ENCODE results near the gene DPP3. TPM values are rescaled to one million over a fixed set of nuclear protein-coding genes. Genes with fewer than 3 reads are reported as not detected.

Gene DPP3
- total and polyA plus RNA-seq, 2 donors (not counting 1 experiment from before 2014, with no cell fraction given), result 33.6 to 39.6 TPM

- Histone ChIP-seq H3K36me3 (ENCODE audit: control insufficient read depth, insufficient read depth, low read length) (peaks cover 1% of the 10 kb centered on the region), H3K79me2 (ENCODE audit: control insufficient read depth, insufficient read depth, low read length) (no peaks in the 10 kb centered on the region), H3K27ac (ENCODE audit: insufficient read depth, low read length) (no peak overlapping the region), H3K9me3 (ENCODE audit: control insufficient read depth, insufficient read depth, low read depth, low read length) (no peaks in the 10 kb centered on the region), H3K4me1 (ENCODE audit: control insufficient read depth, extremely low read depth, insufficient read depth, low read length) (peaks cover 1% of the 10 kb centered on the region), H3K9ac (ENCODE audit: insufficient read depth, low read length) (no peak overlapping the region), H3K4me2 (ENCODE audit: extremely low read depth, insufficient read depth, low read length) (no peak overlapping the region), H3K27me3 (ENCODE audit: control insufficient read depth, insufficient read depth, low read length) (peaks cover 19% of the 10 kb centered on the region), H3K4me3 (replicated peaks in 1 of 4; ENCODE audit: control extremely low read depth in 1 of 4, insufficient read depth in 1 of 4, low read depth in 3 of 4, low read length in 4 of 4) (no peak overlapping the region), H4K20me1 (ENCODE audit: control insufficient read depth, extremely low read depth, insufficient read depth, low read length) (no peaks in the 10 kb centered on the region), H2AFZ (ENCODE audit: low read length) (no peak overlapping the region)
- no peak for DNase-seq (ENCODE audit: low read depth in 2 of 2)
- TF ChIP-seq CTCF (conservative IDR thresholded peaks at IDR 0.05 in 1 of 2, IDR thresholded peaks at IDR 0.05 in 1 of 2; ENCODE audit: low read depth in 1 of 2, low read length in 2 of 2), result no peak
- no peak for TF ChIP-seq EZH2 (IDR thresholded peaks at IDR 0.05; ENCODE audit: low read length, missing control alignments)
Measured at GRCh38 chr11:66547662-66548009, 67.4 kb downstream of the DPP3 start.

- Histone ChIP-seq H3K4me1 (ENCODE audit: control insufficient read depth, extremely low read depth, insufficient read depth, low read length) (no peaks in the 10 kb centered on the region), H3K79me2 (ENCODE audit: control insufficient read depth, insufficient read depth, low read length) (no peaks in the 10 kb centered on the region), H3K36me3 (ENCODE audit: control insufficient read depth, insufficient read depth, low read length) (peaks cover 1% of the 10 kb centered on the region), H4K20me1 (ENCODE audit: control insufficient read depth, extremely low read depth, insufficient read depth, low read length) (no peaks in the 10 kb centered on the region), H3K27me3 (ENCODE audit: control insufficient read depth, insufficient read depth, low read length) (peaks cover 19% of the 10 kb centered on the region), H2AFZ (ENCODE audit: low read length) (no peak overlapping the region), H3K27ac (ENCODE audit: insufficient read depth, low read length) (no peak overlapping the region), H3K4me2 (ENCODE audit: extremely low read depth, insufficient read depth, low read length) (no peak overlapping the region), H3K9me3 (ENCODE audit: control insufficient read depth, insufficient read depth, low read depth, low read length) (no peaks in the 10 kb centered on the region), H3K4me3 (replicated peaks in 1 of 4; ENCODE audit: control extremely low read depth in 1 of 4, insufficient read depth in 1 of 4, low read depth in 3 of 4, low read length in 4 of 4) (no peak overlapping the region), H3K9ac (ENCODE audit: insufficient read depth, low read length) (no peak overlapping the region)
- DNase-seq (ENCODE audit: low read depth in 2 of 2), result no peak
- no peak for TF ChIP-seq EZH2 (IDR thresholded peaks at IDR 0.05; ENCODE audit: low read length, missing control alignments)
- TF ChIP-seq CTCF (conservative IDR thresholded peaks at IDR 0.05 in 1 of 2, IDR thresholded peaks at IDR 0.05 in 1 of 2; ENCODE audit: low read depth in 1 of 2, low read length in 2 of 2), result no peak
Measured at GRCh38 chr11:66548041-66548440, 67.8 kb downstream of the DPP3 start.

GRCh38 chr11:66548774-66549630, 68.8 kb downstream of the DPP3 start:
- DNase-seq (ENCODE audit: low read depth in 2 of 2), result no peak
- no peaks in the 10 kb centered on the region for H3K9me3 ChIP-seq (ENCODE audit: control insufficient read depth, insufficient read depth, low read depth, low read length)
- TF ChIP-seq CTCF (conservative IDR thresholded peaks at IDR 0.05 in 1 of 2, IDR thresholded peaks at IDR 0.05 in 1 of 2; ENCODE audit: low read depth in 1 of 2, low read length in 2 of 2) (no peak), EZH2 (IDR thresholded peaks at IDR 0.05; ENCODE audit: low read length, missing control alignments) (no peak)
- H2AFZ ChIP-seq (ENCODE audit: low read length), result no peak overlapping the region
- no peak overlapping the region for H3K4me3 ChIP-seq (replicated peaks in 1 of 4; ENCODE audit: control extremely low read depth in 1 of 4, insufficient read depth in 1 of 4, low read depth in 3 of 4, low read length in 4 of 4)
- H3K4me2 ChIP-seq (ENCODE audit: extremely low read depth, insufficient read depth, low read length), result no peak overlapping the region
- no peak overlapping the region for H3K9ac ChIP-seq (ENCODE audit: insufficient read depth, low read length)
- no peaks in the 10 kb centered on the region for H4K20me1 ChIP-seq (ENCODE audit: control insufficient read depth, extremely low read depth, insufficient read depth, low read length)
- H3K27me3 ChIP-seq (ENCODE audit: control insufficient read depth, insufficient read depth, low read length), result peaks cover 19% of the 10 kb centered on the region
- H3K4me1 ChIP-seq (ENCODE audit: control insufficient read depth, extremely low read depth, insufficient read depth, low read length), result no peaks in the 10 kb centered on the region
- H3K79me2 ChIP-seq (ENCODE audit: control insufficient read depth, insufficient read depth, low read length), result no peaks in the 10 kb centered on the region
- no peaks in the 10 kb centered on the region for H3K36me3 ChIP-seq (ENCODE audit: control insufficient read depth, insufficient read depth, low read length)
- H3K27ac ChIP-seq (ENCODE audit: insufficient read depth, low read length), result no peak overlapping the region

All from fibroblast of lung (primary cell).